Endothelial cell of umbilical vein (primary cell): ENCODE data around the gene KCNAB2.

ENCODE experiments used
- EZH2 ChIP-seq: IDR thresholded peaks from 2 replicates; pipeline ENCODE4 v1.6.1; 2012; ENCODE audit warnings: borderline replicate concordance, low read depth, mild to moderate bottlenecking, moderate library complexity, low read length, inconsistent platforms; ENCODE audit not compliant: severe bottlenecking
- GATA2 ChIP-seq: IDR thresholded peaks from 2 replicates; pipeline ENCODE4 v1.7.0; 2011; ENCODE audit warnings: low read depth, mild to moderate bottlenecking, moderate library complexity, mixed read lengths, low read length; ENCODE audit not compliant: insufficient read length, insufficient read depth
- POLR2A ChIP-seq: IDR thresholded peaks from 2 replicates; pipeline ENCODE4 v1.6.1; 2012; ENCODE audit warnings: low read depth, mild to moderate bottlenecking, control low read depth, low read length
- POLR2AphosphoS5 ChIP-seq: IDR thresholded peaks from 2 replicates; pipeline ENCODE4 v1.6.1; 2012; ENCODE audit warnings: low read depth, mild to moderate bottlenecking, control low read depth, low read length, moderate library complexity; ENCODE audit not compliant: insufficient read depth
- TF ChIP-seq, protein P1 (sequence below), 2 donors: IDR thresholded peaks; 1 replicate in 1 of 2; 2 replicates in 1 of 2; pipeline ENCODE4 v1.5.1; 2011; ENCODE audit warnings: low read length in 2 of 2, mild to moderate bottlenecking in 2 of 2, moderate library complexity in 2 of 2, control low read depth in 1 of 2, inconsistent platforms in 1 of 2, low read depth in 1 of 2; ENCODE audit not compliant: insufficient read depth in 1 of 2; ENCODE audit errors: extremely low read depth in 1 of 2

DNA sequence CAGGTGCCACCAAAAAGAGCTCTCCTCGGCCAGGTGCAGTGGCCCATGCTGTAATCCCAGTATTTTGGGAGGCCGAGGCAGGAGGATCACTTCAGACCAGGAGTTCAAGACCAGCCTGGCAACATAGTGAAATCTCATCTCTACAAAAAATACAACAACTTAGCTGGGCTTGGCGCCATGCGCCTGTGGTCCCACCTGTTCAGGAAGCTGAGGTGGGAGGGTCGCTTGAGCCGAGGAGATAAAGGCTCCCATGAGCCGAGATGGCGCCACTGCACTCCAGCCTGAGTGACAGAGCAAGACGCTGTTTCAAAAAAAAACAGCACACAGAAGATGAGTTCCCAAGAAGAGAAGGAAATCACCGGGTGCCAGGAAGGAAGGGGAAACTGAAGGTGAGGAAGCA lies 67.4 kb downstream of the KCNAB2 start:
- TF ChIP-seq, protein P1, sequence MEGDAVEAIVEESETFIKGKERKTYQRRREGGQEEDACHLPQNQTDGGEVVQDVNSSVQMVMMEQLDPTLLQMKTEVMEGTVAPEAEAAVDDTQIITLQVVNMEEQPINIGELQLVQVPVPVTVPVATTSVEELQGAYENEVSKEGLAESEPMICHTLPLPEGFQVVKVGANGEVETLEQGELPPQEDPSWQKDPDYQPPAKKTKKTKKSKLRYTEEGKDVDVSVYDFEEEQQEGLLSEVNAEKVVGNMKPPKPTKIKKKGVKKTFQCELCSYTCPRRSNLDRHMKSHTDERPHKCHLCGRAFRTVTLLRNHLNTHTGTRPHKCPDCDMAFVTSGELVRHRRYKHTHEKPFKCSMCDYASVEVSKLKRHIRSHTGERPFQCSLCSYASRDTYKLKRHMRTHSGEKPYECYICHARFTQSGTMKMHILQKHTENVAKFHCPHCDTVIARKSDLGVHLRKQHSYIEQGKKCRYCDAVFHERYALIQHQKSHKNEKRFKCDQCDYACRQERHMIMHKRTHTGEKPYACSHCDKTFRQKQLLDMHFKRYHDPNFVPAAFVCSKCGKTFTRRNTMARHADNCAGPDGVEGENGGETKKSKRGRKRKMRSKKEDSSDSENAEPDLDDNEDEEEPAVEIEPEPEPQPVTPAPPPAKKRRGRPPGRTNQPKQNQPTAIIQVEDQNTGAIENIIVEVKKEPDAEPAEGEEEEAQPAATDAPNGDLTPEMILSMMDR (IDR thresholded peaks at IDR 0.05; ENCODE audit: extremely low read depth in 1 of 2, insufficient read depth in 1 of 2, low read depth in 1 of 2, low read length in 2 of 2) = no peak
- no peak for TF ChIP-seq GATA2
- no peak for TF ChIP-seq POLR2A
- no peak for TF ChIP-seq EZH2
- TF ChIP-seq POLR2AphosphoS5 = no peak
